Right renal pelvis (tissue), 4 donors: ENCODE data around the gene NINL. TPM values are rescaled to one million over a fixed set of nuclear protein-coding genes. Genes with fewer than 3 reads are reported as not detected.

Experiments used
- DNase-seq, 4 donors: peaks; one replicate each; pipeline ENCODE4 v3.0.0-alpha.2; 2013; ENCODE audit warnings: low read depth in 4 of 4, low spot score in 3 of 4, missing footprints in 1 of 4
- polyA plus RNA-seq, 4 donors: library from polyadenylated mRNA; unstranded; fragments of 120-200 nt; gene quantifications; one replicate each; pipeline ENCODE4 v1.2.1, GENCODE V29; 2013; ENCODE audit not compliant: insufficient read length in 4 of 4

The NINL gene
- polyA plus RNA-seq, 4 donors, result 35.5 to 45.0 (median 40.0) TPM

DNA sequence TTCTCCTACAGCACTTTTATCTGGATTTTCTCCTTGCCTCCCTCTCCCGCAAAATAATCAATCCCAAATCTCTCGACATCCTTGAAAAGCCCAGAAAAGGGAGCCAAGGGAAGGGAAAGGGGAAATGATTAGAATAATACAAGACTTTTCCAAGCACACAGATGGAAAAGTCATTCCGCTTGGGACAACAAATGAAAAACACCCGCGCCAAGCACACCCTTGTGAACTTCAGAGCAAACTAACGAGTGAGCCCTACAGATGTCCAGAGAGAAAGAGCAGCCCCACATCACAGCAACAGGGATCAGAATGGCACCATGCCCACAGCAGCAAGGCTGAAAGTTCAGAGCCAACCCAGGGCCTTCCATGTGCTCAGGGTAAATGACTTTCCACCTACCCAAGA lies 49.6 kb downstream of the NINL start:
- DNase-seq, result no peak

DNA sequence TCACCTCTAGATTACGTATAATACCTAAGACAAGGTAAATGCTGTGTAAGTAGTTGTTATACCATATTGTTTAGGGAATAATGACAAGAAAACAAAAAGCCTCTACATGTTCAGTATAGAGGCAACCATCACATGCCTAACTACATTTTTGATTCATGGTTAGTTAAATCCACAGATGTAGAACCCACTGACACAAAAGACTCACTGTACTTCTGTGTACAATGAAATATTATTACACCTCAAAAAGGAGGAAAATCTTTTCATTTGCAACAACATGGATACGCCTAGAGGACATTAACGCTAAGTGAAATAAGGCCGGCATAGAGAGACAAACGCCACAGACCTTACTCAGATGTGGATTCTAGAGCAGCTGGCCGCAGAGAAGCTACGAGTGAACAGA lies 50.5 kb downstream of the NINL start:
- no peak for DNase-seq

DNA sequence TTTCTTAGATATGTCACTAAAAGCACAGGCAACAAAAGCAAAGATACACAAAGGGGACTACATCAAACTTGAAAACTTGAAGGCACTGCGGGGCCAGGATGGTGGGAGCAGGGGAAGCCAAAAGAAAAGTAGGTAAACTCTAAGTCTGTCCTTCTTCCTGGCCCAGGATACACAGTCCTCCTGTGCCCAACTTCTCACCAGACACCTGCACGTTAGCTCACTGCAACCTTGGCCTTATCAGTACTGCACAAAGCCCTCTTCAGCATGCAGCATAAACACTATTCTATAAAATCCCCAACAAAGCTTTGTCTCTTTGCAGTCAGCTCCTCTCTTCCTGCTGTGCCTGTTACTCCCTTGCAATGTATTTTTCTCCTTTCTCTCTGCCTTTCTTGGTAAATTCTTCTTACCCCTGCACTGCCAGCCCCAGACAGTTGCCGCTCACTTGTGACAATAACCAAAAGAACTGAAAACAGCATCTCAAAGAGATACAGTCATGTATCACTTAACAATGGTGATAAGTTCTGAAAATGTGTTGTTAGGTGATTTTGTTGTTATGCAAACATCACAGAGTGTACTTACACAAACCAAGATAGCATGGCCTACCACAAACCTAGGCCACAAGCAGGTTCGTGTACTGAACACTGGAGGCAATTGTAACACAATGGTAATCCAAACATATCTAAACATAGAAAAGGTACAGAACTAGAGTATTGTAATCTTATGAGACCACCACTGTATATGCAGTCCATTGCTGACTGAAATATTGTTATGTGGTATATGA lies 51.2 kb downstream of the NINL start:
- DNase-seq, result no peak

DNA sequence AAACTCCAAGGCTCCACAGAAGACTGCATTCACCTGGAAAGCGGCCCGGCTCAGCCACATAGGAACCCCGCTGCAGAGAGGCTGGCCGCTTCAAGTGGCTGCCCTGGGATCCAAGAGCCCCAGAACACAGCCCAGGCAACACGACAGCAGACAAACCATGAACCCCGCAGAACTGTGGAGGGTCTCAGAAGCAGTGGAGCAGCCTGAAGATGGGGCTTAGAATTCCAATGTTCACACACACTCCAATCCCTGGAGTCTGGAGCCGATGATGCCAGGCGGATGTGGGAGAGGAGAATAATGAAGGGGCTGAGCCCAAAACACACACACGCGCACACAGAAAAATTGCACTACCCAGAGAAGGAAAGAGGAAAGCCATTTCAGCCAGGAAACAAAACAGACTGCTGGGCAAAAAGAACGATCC lies 52.4 kb downstream of the NINL start:
- no peak for DNase-seq

DNA sequence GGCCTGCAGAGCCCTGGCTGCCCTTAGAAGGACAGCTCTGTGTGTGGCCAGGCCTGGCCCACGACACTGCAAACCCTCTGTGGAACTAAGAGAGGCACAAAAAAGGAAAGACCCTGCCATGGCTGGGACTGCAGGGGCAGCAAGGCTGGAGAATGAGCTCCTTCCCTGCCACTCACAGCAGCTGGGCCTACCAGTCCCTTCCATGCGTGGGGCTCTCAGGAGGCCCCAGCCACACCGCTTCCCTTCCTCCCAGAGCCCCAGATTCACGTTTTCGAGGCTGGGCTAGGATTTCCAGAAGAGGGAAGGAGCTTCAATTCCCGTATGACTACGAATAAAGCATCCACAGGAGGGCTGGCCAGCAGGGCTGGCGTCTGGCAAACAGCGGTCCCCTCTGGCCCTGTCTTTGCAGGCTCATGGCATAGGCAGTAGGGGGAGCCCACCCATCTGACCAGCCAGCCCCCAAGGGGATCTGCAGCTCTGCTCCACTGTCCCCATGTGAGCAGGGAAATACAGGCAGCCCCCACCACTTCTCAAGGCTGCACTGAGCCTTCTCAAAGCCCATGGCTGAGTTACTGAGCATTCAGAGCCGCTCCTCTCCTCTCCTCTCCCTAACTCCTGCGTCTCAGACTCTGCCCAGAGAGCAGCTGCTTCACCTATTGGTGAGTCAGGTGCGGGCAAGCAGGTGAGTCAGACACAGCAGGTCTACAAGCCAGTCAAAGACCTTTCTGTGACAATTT lies 53.1 kb downstream of the NINL start:
- no peak for DNase-seq

DNA sequence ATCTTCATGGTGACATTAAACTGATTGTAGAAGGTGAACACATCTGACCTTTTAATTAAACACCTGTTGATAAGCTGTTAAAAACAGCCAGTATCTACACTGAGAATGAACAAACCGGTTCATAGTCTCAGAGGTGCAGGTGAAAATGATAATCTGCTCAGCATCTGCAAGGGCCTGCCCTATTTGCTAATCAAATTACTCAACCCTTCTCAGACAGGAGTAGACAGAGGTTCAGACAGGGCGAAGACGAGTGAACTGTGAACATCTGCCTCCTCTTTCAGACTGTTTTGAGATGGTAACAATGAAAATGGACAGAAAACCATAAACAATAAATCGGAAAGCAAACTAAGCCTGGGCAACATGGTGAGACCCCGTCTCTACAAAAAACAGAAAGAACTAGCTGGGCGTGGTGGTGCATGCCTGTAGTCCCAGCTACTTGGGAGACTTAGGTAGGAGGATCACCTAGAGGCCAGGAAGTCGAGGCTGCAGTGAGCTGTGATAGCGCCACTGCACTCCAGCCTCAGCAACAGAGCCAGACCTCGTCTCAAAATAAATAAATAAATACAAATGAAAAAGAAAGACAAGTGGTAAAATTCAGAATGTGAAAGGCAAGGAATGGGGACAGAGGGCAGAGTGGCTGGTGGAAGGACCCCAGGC lies 55.9 kb downstream of the NINL start:
- DNase-seq, result no peak

DNA sequence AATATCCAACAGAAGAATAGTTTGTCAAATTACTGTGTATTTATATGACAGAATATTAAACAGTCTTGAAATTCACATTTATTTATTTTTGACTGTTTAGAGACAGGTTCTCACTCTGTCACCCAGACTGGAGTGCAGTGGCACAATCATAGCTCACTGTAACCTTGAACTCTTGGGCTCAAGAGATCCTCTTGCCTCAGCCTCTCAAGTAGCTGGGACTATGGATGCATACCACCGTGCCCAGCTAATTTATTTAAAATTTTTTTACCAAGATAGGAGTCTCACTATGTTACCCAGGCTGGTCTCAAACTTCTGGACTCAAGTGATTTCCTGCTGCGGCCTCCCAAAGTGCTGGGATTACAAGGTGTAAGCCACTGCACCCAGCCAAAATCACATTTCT lies 57.4 kb downstream of the NINL start:
- DNase-seq, result no peak

DNA sequence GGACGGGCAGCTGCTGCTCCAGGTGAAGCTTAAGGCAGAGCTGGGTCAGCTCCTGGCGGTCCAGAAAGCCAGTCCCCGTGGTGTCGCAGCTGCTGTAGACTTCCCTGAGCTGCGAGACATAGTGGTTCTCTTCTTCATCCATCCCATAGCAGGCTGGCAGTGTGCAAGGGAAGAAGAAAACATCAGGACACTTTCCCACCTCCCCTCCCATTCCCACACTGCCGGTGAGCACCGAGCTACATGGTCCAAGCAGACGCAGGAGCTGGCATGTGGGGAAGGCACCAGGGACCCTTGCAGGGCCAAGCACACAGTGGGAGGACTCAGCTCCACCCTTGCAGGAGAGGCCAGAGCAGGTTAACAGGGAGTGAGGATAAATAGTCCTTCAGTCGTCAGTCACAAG lies 58.9 kb downstream of the NINL start:
- no peak for DNase-seq

DNA sequence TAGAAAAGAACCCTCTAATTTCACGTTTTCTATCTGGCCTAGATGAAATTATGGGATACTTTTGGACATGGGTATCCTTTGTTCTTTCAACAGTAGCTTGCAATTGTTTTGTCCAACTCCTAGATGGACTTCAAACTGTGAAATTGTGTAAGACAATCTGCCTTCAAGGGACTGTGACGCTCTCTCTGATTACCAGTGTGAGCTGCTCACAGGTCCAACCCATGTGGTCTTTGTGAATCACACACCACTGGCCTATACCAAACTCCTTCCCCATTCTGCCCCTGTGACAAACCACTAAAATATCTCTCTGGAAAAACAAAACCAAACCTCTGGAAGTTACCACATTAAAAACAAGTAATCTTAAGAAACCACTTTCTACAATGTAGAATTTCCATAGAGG lies 59.5 kb downstream of the NINL start:
- DNase-seq, result no peak

DNA sequence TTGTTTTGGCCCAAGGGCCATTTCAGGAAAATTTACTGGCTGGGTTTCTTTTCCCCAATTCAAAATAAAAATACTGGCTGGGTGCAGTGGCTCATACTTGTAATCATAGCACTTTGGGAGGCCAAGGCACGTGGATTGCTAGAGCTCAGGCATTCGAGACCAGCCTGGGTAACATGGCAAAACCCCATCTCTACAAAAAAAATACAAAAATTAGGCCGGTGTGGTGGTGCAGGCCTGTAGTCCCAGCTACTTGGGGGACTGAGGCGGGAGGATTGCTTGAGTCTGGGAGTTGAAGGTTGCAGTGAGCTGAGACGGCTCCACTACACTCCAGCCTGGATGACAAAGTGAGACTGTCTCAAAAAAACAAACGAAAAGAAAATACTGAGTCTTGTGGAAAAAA lies 60.0 kb downstream of the NINL start:
- no peak for DNase-seq

DNA sequence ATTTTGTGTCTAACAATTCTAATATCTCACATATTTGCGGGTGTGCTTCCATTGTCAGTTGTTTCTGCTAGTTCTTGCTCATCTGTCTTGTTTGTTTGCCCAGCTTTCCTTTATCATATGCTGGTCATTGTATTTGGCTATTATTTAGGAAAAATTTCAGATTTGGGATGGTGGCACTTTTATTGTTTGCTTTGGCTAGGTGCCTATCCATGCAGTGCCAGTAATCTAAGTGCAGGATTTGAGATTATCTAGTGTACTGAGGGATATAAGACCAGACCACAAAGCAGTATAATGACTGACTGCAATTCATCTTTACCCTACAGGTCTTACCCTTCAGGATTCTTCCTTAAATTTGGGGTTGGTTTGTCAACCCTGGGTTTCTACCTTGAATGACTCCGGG lies 63.9 kb downstream of the NINL start:
- DNase-seq, result no peak

DNA sequence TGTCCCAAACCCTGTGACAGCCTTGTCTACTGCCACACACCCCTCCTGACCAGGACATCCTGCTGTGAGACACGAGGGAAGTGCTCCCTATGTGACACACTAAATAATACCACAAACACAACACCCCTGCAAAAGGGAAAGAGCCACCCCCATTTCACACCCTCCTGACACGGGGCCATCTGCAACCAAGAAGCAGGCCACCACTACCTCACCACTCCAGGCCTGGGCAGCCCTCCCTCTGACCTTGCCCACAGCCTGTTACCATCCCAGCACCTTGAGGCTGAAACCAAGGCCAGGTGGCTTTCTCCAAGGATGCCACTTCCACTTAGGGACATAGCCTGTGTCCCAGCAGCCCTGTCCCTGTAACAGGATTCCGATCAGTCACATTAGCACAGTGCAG lies 68.2 kb downstream of the NINL start:
- DNase-seq, result no peak

DNA sequence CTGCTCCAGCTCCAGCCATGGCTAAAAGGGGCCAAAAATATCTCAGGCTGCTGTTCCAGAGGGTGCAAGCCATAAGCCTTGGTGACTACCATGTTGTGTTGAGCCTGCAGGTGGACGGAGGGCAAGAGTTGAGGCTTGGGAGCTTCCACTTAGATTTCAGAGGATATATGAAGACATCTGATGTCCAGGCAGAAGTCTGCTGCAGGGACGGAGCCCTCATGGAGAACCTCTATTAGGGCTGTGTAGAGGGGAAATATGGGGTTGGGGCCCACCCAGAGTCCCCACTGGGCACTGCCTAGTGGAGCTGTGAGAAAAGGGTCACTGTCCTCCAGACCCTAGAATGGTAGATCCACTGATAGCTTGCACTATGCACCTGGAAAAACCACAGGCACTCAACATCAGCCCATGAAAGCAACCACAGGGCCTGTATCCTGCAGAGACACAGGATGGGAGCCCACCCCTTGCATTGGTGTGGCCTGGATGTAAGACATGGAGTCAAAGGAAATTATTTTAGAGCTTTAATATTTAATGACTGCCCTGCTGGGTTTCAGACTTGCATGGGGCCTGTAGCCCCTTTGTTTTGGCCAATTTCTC lies 70.5 kb downstream of the NINL start:
- no peak for DNase-seq

DNA sequence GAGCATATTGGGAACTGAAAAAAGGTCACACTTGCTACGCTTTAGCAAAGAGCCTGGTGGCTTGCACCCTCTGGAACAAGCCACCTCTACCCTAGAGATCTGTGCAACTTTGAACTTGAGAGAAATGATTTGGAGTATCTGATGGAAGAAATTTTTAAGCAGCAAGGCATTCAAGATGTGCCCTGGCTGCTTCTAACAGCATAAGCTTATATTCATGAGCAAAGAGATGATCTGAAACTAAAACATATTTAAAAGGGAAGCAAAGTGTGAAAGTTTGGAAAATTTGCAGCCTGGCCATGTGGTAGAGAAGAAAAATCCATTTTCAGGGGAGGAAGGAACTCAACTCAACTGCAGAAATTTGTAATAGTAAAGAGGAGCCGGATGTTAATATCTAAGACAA lies 71.1 kb downstream of the NINL start:
- DNase-seq, result no peak

DNA sequence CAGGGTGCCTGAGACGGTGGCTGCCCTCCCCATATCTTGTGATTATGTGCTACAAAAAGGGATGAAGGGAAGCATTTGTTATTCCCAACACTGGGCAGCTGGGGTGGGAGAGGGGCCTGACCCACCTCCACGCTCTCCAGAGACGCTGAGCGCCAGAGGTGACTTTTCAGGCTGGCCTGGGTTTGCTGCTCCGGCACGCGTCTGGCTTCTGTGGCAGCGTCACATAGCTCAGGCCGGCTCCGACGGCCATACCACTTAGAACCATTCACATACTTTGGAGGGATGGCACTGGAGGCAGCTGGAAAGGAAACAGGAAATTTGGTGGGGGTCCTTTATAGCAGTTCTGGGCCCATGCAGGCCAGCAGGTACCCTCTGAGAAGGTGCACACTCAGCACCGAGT lies 72.6 kb downstream of the NINL start:
- no peak for DNase-seq

DNA sequence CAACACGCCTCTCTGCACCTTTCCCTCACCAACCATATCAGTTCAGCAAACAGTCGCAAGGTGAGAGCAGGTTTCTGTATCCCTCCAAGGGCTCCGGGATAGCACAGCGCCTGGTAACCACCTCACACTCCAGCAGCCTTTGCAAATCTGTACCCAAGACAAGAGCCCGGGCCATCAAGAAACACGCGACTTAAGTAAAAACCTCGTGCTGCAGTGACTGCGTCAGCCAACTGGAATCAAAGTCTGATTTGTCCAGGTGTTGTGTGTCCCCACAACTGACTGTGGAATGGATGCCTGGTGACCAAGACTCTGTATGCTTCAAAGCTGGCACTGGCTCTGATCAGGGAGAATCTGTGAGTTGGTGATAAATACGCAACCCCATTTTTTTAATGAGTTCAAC lies 74.1 kb downstream of the NINL start:
- DNase-seq, result no peak

DNA sequence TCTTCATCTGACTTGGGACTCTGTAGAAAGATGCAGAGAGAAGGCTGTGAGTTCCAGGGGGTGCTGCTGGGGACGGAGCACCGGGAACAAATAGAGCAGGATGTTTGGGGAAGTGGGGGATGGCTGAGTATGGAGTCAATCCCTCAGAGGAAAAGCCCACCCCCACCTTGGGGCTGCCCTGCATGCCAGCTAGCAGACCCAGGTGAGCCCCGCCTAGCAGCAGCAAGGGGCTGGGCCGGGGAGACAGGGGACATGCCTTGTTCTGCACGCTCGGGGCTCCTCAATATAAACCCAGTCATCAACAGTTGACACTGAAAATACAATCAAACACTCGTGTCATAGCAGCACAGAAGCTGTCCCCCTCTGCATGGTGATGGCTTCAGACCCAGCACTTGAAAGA lies 74.6 kb downstream of the NINL start:
- DNase-seq, result no peak

DNA sequence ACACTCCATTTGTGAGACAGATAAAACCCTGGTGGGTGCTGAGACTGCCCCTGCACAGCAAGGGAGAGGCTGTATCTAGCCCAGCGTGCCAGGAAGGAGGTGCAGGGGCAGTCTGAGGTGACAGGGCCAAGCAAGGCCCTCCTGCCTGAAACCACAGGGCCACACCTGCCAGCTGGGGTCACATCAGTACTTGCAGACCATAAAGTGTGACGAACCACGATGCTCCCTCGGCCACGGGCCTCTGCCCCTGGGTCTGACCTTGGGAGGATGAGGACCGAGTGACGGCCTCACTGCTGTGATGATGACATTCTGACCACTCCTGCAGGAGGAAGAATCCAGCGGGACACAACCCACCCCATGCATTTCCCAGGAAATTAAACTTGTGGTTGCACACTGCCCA lies 75.1 kb downstream of the NINL start:
- no peak for DNase-seq

DNA sequence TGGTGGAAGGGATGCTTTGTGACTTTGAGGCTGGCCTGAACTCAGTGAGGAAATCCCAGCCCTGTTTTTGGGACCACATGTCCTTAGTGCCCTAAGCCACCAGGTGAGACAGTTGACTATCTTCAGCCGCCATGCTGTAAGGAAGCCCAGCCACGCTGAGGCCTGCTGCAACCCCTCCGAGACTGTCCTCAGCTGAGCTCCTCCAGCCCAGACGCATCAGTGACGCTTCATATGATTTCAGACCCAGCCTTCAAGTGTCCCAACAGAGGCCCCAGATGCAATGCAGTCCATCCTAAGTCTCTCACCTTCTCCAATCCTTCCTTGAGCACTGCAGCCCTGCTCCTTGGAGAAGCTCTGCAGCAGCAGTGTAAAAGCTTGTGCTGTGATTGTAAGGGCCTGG lies 76.2 kb downstream of the NINL start:
- no peak for DNase-seq

DNA sequence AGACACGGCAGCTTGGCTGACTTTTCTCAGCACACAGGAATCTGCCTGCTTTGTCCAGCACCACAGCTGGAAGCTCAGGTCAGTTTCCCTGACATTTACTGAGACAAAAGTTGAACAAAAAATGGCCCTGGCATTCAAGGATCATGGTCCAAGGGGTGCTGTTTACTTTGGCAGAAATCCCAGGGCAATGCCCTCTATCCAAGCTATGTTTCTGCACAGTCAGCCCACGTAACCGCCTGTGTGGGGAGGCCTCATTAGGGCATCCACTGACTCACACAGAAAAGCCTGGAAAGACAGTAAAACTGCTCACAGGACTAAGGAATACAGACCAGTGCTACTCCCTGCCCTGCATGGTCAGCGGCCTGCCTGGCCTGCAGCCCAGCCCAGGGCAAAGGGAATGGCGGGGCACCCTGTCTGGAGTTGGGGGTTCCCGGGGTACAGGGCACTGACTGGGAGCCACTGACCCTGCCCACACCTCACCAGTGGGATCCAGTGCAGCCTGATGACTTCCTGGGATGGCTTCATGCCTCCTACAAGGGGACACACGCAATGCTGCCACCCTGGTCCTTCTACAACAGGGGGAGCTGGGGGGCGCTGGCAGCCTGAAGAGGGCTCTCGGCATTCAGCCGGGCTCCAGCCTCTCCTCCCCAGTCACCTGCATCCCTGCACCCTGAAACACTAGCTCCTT lies 77.1 kb downstream of the NINL start:
- DNase-seq, result peak in 3 of 4 donors; percentile 14 to 33 (median 23)
